RWPE1 (cell line): ENCODE measurements around the gene FAM9A.

Experiments
- CTCF ChIA-PET: fragments of 350-600 bp; sonication (Branson Sonifier 250); formaldehyde crosslinking; extraction: SDS; loops from one replicate; lab custom pipeline; 2021; lab: Yijun Ruan, JAX
- POLR2A ChIA-PET: fragments of 400-600 bp; formaldehyde crosslinking; extraction: SDS; loops from one replicate; lab custom pipeline; 2020; ENCODE audit warnings: antibody characterized with exemption; ENCODE audit not compliant: low non-redundant PET; lab: Yijun Ruan, JAX
- DNase-seq: peaks from one replicate; pipeline ENCODE4 v3.0.0; 2012; ENCODE audit warnings: low spot score
- H3K27ac ChIP-seq: fragments of 450-650 bp; 2 replicates; pipeline ENCODE4 v1.5.1; 2017
- CTCF ChIP-seq: fragments of 450-650 bp; conservative IDR thresholded peaks from 2 replicates; pipeline ENCODE4 v1.5.1; 2017; ENCODE audit warnings: low read depth, mild to moderate bottlenecking

Gene FAM9A

DNA sequence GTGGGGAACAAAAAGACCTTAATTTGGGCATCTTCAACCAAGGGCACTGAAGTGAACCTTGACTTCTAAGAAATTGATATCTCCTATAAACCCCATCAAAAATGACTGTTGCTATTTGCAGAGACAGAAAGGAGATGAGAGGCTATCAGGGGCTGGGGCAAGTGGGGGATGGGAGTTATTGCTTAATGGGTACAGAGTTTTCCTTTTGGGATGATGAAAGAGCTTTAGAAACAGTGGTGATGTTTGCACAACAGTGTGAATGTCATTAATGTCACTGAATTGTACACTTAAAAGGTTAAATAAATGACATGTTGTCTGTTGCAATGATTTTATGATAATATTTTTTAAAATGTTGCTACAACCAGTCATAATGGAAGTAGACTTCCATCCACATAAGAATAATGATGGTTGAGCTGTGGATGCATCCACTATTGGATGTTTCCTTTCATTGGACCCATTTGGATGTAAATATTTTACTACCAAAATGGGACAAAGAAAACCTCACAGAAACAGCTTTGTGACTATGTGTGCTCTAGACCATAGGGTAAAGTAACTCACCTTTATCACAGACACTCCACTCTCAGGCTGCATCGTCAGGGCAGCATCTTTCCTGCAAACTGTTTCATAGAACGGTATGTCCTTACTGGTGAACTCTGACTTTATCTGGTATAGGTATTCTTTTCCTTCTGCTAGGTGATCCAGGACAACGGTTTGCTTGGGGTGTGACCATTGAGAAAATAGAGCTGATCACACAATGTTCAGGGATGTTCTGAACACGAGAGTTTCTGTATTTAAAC is 31.6 kb upstream of the FAM9A start:
- no peak overlapping the region for H3K27ac ChIP-seq
- DNase-seq, result no peak
- POLR2A ChIA-PET, result no interaction called here
- no peak for TF ChIP-seq CTCF
- CTCF ChIA-PET, result interaction anchor here (0.6 kb wide), 1 partner anchor 94 kb away, joined by 4 read pairs; no protein-coding TSS in a partner anchor

DNA sequence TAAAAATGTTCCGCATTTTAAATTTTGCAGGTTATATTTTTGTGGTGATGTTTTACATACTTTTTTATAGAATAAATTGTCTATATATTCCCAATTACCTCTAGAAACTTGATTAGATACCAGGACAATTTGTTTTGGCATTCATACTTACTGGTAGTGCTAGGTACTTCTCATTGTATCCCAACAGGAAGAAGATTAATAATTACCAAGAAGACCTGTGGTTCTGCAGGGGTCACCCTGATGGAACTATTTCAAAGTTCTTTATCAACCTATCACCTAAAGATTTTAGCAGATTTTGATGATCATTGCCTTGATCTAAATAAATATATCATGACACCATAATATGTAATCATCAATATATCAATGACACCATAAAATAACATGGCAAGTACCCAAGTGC is 22.5 kb upstream of the FAM9A start:
- no peak overlapping the region for H3K27ac ChIP-seq
- no peak for DNase-seq
- ChIA-PET POLR2A (no interaction called here), CTCF (no interaction called here)
- TF ChIP-seq CTCF, result no peak

DNA sequence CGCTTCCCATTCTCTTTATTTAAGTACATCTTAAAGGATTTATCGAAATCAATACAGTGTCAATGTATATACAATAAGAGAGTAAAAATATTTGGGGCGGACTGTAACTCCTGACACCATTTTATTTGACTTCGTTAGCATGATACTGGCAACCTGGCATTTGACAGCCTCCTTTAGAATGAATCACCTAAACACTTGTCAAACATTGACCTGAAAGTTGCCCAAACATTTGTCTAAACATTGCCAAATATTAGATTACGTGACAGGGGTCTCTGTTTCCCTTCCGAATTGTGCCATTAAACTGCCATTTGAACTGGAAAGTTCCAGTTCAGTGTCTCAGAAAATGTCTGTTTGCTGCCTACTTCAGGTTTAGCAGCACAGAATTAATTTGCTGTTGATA is 20.8 kb upstream of the FAM9A start:
- ChIA-PET POLR2A (no interaction called here), CTCF (no interaction called here)
- DNase-seq, result no peak
- TF ChIP-seq CTCF, result no peak
- H3K27ac ChIP-seq, result no peak overlapping the region

GRCh38 chrX:8820910-8821527 is 19.8 kb upstream of the FAM9A start:
- ChIA-PET CTCF (no interaction called here), POLR2A (no interaction called here)
- DNase-seq, result no peak
- TF ChIP-seq CTCF, result no peak
- H3K27ac ChIP-seq, result no peak overlapping the region

- POLR2A ChIA-PET, result no interaction called here
- DNase-seq, result peak; percentile 55
- CTCF ChIA-PET, result no interaction called here
- TF ChIP-seq CTCF, result peak; percentile 71
- no peak overlapping the region for H3K27ac ChIP-seq
Measured at GRCh38 chrX:8815460-8816065, 14.4 kb upstream of the FAM9A start.

GRCh38 chrX:8813036-8813435 is 11.9 kb upstream of the FAM9A start:
- ChIA-PET CTCF (no interaction called here), POLR2A (no interaction called here)
- H3K27ac ChIP-seq, result no peak overlapping the region
- TF ChIP-seq CTCF, result no peak
- DNase-seq, result no peak
